GM19351 (cell line): Measurements from ENCODE around the gene HOXC6.
A peak's percentile ranks its signal among the peaks of the same experiment; 100 is the strongest.

ENCODE experiments used
- ATAC-seq: cut with Tn5 transposase; IDR thresholded peaks from one replicate; pipeline ENCODE4 v1.9.1; 2021; ENCODE audit warnings: mild to moderate bottlenecking, moderate library complexity; ENCODE audit not compliant: unreplicated experiment

The HOXC6 gene

GRCh38 chr12:54012631-54013409, 15.4 kb upstream of the HOXC6 start:
- no peak for ATAC-seq

- ATAC-seq: no peak
These were observed 13.7 kb upstream of the HOXC6 start for GRCh38 chr12:54014377-54015017.

GRCh38 chr12:54015018-54015931, 13.0 kb upstream of the HOXC6 start:
- ATAC-seq: no peak

- no peak for ATAC-seq
These were observed 12.2 kb upstream of the HOXC6 start for GRCh38 chr12:54016051-54016450.

- ATAC-seq: no peak
These were observed 11.7 kb upstream of the HOXC6 start for GRCh38 chr12:54016478-54016964.

GRCh38 chr12:54017027-54017788, 11.0 kb upstream of the HOXC6 start:
- peak; percentile 29 for ATAC-seq

- ATAC-seq: peak; percentile 80
These were observed 10.3 kb upstream of the HOXC6 start for GRCh38 chr12:54017878-54018467.

- no peak for ATAC-seq
These were observed 9.7 kb upstream of the HOXC6 start for GRCh38 chr12:54018468-54018984.

- no peak for ATAC-seq
These were observed 9.0 kb upstream of the HOXC6 start for GRCh38 chr12:54019091-54019811.

- ATAC-seq: no peak
These were observed 8.2 kb upstream of the HOXC6 start for GRCh38 chr12:54019924-54020590.

GRCh38 chr12:54020591-54021405, 7.4 kb upstream of the HOXC6 start:
- no peak for ATAC-seq

- ATAC-seq: no peak
These were observed 6.7 kb upstream of the HOXC6 start for GRCh38 chr12:54021432-54022013.

- ATAC-seq: no peak
These were observed 5.0 kb upstream of the HOXC6 start for GRCh38 chr12:54022960-54023884.

- ATAC-seq: no peak
These were observed 4.1 kb upstream of the HOXC6 start for GRCh38 chr12:54024127-54024526.

- no peak for ATAC-seq
These were observed 3.5 kb upstream of the HOXC6 start for GRCh38 chr12:54024581-54025305.
